VCaP (cell line): ENCODE results near the gene ERCC5.

Experiments
- H3K27ac ChIP-seq: fragments of 450-650 bp; 2 replicates; pipeline ENCODE4 v1.5.1; 2017
- TF ChIP-seq, protein P1 (sequence below): fragments of 450-650 bp; conservative IDR thresholded peaks from 2 replicates; pipeline ENCODE4 v1.5.1; 2017; ENCODE audit warnings: mild to moderate bottlenecking, moderate library complexity

Gene ERCC5

DNA sequence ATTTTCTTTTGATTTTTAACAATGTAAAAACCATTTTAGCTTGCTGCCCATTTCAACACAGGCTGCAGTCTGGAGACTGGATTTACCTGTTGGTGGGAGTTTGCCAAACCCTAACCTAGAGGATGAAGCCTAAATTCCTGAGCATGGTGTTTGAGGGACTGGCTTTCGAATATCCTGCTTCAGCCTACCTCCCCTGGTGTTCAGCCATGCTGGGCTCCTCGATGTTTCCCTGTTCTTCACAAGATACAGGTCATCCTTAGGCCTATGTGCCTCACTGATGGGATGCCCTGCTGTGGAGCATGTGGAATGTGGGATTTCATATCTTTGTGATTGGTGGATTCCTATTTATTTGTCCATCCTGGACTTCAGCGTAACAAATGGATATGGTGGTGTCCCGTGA, 20.4 kb upstream of the ERCC5 start:
- peak overlapping the region; percentile 54; the same call in 1 of the 2 replicates for H3K27ac ChIP-seq
- TF ChIP-seq, protein P1, sequence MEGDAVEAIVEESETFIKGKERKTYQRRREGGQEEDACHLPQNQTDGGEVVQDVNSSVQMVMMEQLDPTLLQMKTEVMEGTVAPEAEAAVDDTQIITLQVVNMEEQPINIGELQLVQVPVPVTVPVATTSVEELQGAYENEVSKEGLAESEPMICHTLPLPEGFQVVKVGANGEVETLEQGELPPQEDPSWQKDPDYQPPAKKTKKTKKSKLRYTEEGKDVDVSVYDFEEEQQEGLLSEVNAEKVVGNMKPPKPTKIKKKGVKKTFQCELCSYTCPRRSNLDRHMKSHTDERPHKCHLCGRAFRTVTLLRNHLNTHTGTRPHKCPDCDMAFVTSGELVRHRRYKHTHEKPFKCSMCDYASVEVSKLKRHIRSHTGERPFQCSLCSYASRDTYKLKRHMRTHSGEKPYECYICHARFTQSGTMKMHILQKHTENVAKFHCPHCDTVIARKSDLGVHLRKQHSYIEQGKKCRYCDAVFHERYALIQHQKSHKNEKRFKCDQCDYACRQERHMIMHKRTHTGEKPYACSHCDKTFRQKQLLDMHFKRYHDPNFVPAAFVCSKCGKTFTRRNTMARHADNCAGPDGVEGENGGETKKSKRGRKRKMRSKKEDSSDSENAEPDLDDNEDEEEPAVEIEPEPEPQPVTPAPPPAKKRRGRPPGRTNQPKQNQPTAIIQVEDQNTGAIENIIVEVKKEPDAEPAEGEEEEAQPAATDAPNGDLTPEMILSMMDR: no peak

GRCh38 chr13:102825921-102826706, 19.7 kb upstream of the ERCC5 start:
- TF ChIP-seq, protein P1: no peak
- H3K27ac ChIP-seq: peak overlapping the region; percentile 54; the same call in 1 of the 2 replicates

- TF ChIP-seq, protein P1: no peak
Measured at GRCh38 chr13:102830646-102831045, 15.2 kb upstream of the ERCC5 start.

GRCh38 chr13:102836471-102836870, 9.4 kb upstream of the ERCC5 start:
- H3K27ac ChIP-seq: no peak overlapping the region
- TF ChIP-seq, protein P1: no peak

More at GRCh38 chr13:102830646-102831045, 15.2 kb upstream of the ERCC5 start:
- peak overlapping the region; percentile 84 for H3K27ac ChIP-seq

GRCh38 chr13:102838273-102838672, 7.6 kb upstream of the ERCC5 start:
- peak overlapping the region; percentile 14; the same call in 1 of the 2 replicates for H3K27ac ChIP-seq
- TF ChIP-seq, protein P1: no peak

DNA sequence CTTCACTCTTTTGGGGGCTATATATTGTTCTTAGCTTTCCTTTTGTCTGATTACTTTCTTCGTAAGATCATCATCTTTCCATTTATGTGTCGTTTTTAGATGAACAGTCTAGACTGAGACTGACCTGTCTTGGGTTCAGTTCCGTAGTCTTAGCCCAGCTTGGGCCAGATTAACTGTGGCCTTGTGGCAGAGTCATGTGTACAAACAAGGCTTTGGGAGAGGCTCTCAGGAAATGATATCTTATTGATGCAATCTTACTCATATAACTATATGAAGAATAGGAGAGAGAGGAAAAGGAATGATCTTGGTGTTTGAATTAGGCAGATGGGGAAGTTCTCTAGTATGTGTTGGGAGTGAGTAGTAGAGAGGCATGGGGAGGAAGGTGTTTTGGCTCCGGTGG, 6.8 kb upstream of the ERCC5 start:
- TF ChIP-seq, protein P1: no peak
- peak overlapping the region; percentile 14; the same call in 1 of the 2 replicates for H3K27ac ChIP-seq

DNA sequence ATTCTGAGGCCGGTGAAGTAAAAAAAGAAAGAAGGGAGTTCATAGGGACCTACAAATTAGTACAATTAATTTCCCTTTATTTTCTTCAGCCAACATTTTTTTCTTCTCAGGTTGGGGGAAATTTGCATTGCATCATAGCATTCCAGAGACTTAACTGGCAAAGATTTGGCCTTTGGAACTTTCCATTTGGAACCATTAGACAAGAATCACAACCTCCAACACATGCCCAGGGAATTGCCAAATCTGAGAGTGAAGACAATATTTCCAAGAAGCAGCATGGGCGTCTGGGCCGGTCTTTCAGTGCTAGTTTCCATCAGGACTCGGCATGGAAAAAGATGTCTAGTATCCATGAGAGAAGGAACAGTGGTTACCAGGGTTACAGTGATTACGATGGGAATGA, 6.4 kb upstream of the ERCC5 start:
- no peak overlapping the region for H3K27ac ChIP-seq
- TF ChIP-seq, protein P1: no peak
